ENCODE results near the gene CDK14. TPM values are rescaled to one million over a fixed set of nuclear protein-coding genes. Genes with fewer than 3 reads are reported as not detected.
"Not testable (repeated sequence)": the region's sequence is repeated elsewhere in the genome, so short reads cannot be mapped to it uniquely, and the experiment has no call there.

CDK14 gene
- total and polyA plus RNA-seq, 4 donors, result 60.9 to 126 (median 82.9) TPM

DNA sequence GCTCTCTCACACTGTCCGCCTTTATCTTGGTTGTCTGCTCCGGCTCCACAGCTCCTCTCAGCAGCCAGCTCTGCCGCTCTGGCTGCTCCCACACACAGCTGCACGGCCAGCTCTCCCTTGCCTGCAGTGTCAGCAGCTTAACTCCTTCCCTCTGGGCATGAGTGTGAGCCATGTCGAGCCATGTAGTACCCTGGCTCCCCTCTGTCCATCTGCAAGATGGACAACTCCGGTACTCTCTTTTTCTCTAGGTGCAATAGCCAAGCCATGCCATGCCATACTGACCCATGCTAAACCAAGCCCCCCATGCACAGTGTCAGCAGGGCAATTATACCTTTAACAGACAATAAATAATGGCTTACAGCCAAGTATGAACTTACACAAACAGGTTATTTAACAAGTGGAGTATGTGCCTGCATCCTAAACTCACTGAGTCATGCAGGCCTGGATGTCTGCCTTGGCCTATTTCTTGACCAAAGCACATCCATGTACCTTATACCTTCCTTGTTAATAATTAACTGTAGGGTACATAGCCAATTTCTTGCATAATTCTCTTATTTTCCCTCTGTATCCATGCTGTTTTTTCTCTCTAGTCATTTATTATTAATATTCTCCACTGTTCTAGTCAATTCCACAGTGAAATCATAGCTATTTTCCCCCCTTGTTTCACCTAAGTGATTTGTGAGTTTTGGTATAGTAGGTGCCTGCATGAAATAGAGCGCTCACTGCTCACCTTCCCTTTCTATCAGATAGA is 170.9 kb downstream of the CDK14 start:
- WGBS (ENCODE audit: insufficient coverage), result 46% methylated on average over 6 of the region's 7 CpGs
- Histone ChIP-seq H3K27ac (ENCODE audit: low read depth, low read length) (peak overlapping the region; percentile 61), H3K36me3 (ENCODE audit: control insufficient read depth, insufficient read depth, low read length) (no peaks in the 10 kb centered on the region), H3K27me3 (ENCODE audit: control insufficient read depth, insufficient read depth, low read length) (no peaks in the 10 kb centered on the region), H3K4me3 (ENCODE audit: low read depth, low read length) (no peak overlapping the region), H3K9me3 (ENCODE audit: control insufficient read depth, insufficient read depth, low read length) (no peaks in the 10 kb centered on the region), H3K4me1 (ENCODE audit: control insufficient read depth, insufficient read depth, low read length) (peaks cover 7% of the 10 kb centered on the region)
- peak in 3 of 6 donors; percentile 31 to 66 (median 64) for DNase-seq (ENCODE audit: low read depth in 4 of 6, low spot score in 6 of 6)

- no peak for DNase-seq (ENCODE audit: low read depth in 4 of 6, low spot score in 6 of 6)
- peaks cover 7% of the 10 kb centered on the region for H3K4me1 ChIP-seq (ENCODE audit: control insufficient read depth, insufficient read depth, low read length)
- no peaks in the 10 kb centered on the region for H3K27me3 ChIP-seq (ENCODE audit: control insufficient read depth, insufficient read depth, low read length)
- no peaks in the 10 kb centered on the region for H3K36me3 ChIP-seq (ENCODE audit: control insufficient read depth, insufficient read depth, low read length)
- 45% methylated on average over 1 of the region's 6 CpGs for WGBS (ENCODE audit: insufficient coverage)
- no peak overlapping the region for H3K27ac ChIP-seq (ENCODE audit: low read depth, low read length)
- no peaks in the 10 kb centered on the region for H3K9me3 ChIP-seq (ENCODE audit: control insufficient read depth, insufficient read depth, low read length)
- no peak overlapping the region for H3K4me3 ChIP-seq (ENCODE audit: low read depth, low read length)
These were observed 172.2 kb downstream of the CDK14 start for GRCh38 chr7:90768301-90768700.

- Histone ChIP-seq H3K27me3 (ENCODE audit: control insufficient read depth, insufficient read depth, low read length) (no peaks in the 10 kb centered on the region), H3K4me3 (ENCODE audit: low read depth, low read length) (no peak overlapping the region), H3K27ac (ENCODE audit: low read depth, low read length) (no peak overlapping the region), H3K9me3 (ENCODE audit: control insufficient read depth, insufficient read depth, low read length) (no peaks in the 10 kb centered on the region), H3K36me3 (ENCODE audit: control insufficient read depth, insufficient read depth, low read length) (no peaks in the 10 kb centered on the region), H3K4me1 (ENCODE audit: control insufficient read depth, insufficient read depth, low read length) (peaks cover 7% of the 10 kb centered on the region)
- peak in 1 of 6 donors; percentile 61 for DNase-seq (ENCODE audit: low read depth in 4 of 6, low spot score in 6 of 6)
These were observed 172.9 kb downstream of the CDK14 start for GRCh38 chr7:90769036-90769435.

DNA sequence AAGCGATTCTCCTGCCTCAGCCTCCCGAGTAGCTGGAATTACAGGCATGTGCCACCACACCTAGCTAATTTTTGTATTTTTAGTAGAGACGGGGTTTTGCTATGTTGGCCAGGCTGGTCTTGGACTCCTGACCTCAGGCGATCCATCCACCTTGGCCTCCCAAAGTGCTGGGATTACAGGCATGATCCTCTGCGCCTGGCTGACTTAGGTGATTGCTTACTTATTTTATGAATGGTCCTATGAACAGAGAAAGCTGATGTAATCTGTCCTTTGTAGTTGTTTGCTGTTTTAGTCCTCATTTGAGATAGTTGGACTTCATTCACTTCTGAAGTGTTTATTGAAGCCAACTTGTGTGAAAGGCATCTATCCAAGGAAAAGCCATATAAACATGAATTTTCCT is 173.4 kb downstream of the CDK14 start:
- DNase-seq (ENCODE audit: low read depth in 4 of 6, low spot score in 6 of 6); H3K27ac ChIP-seq (ENCODE audit: low read depth, low read length); H3K4me3 ChIP-seq (ENCODE audit: low read depth, low read length); H3K27me3 ChIP-seq (ENCODE audit: control insufficient read depth, insufficient read depth, low read length); H3K4me1 ChIP-seq (ENCODE audit: control insufficient read depth, insufficient read depth, low read length); H3K9me3 ChIP-seq (ENCODE audit: control insufficient read depth, insufficient read depth, low read length); H3K36me3 ChIP-seq (ENCODE audit: control insufficient read depth, insufficient read depth, low read length): not testable (repeated sequence)
- WGBS (ENCODE audit: insufficient coverage), result no CpG with 5 or more reads among the region's 5 CpGs

DNA sequence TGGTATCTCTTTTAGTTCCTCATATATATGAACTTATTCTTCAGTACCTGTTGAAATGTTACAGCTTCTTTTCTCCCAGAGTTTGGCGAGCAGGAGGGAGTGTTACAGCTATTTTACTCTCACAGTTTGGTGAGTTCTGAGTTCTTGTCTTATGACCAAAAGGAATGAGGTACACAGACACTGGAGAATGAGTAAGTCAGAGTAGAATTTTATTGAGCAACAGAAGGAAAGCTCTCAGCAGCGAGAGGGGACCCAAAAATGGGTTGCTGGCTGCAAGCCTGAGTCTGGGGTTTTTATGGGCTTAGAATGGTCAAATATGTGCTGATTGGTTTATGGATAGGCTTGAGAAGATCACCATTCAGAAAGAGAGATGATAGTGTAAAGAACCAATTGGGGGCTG is 175.2 kb downstream of the CDK14 start:
- peaks cover 7% of the 10 kb centered on the region for H3K4me1 ChIP-seq (ENCODE audit: control insufficient read depth, insufficient read depth, low read length)

GRCh38 chr7:90772410-90772809 is 176.3 kb downstream of the CDK14 start:
- H3K4me3 ChIP-seq (ENCODE audit: low read depth, low read length), result no peak overlapping the region
- no peaks in the 10 kb centered on the region for H3K27me3 ChIP-seq (ENCODE audit: control insufficient read depth, insufficient read depth, low read length)
- 96% methylated on average over 3 of the region's 6 CpGs for WGBS (ENCODE audit: insufficient coverage)
- H3K9me3 ChIP-seq (ENCODE audit: control insufficient read depth, insufficient read depth, low read length), result no peaks in the 10 kb centered on the region
- no peak overlapping the region for H3K27ac ChIP-seq (ENCODE audit: low read depth, low read length)
- peaks cover under 1% of the 10 kb centered on the region for H3K4me1 ChIP-seq (ENCODE audit: control insufficient read depth, insufficient read depth, low read length)
- DNase-seq (ENCODE audit: low read depth in 4 of 6, low spot score in 6 of 6), result no peak
- no peaks in the 10 kb centered on the region for H3K36me3 ChIP-seq (ENCODE audit: control insufficient read depth, insufficient read depth, low read length)

More for the DNA sequence above, 175.2 kb downstream of the CDK14 start:
- no peak overlapping the region for H3K27ac ChIP-seq (ENCODE audit: low read depth, low read length)
- 92% methylated on average over 1 of the region's 2 CpGs for WGBS (ENCODE audit: insufficient coverage)
- H3K36me3 ChIP-seq (ENCODE audit: control insufficient read depth, insufficient read depth, low read length), result no peaks in the 10 kb centered on the region
- H3K9me3 ChIP-seq (ENCODE audit: control insufficient read depth, insufficient read depth, low read length), result no peaks in the 10 kb centered on the region
- no peaks in the 10 kb centered on the region for H3K27me3 ChIP-seq (ENCODE audit: control insufficient read depth, insufficient read depth, low read length)
- DNase-seq (ENCODE audit: low read depth in 4 of 6, low spot score in 6 of 6), result no peak
- no peak overlapping the region for H3K4me3 ChIP-seq (ENCODE audit: low read depth, low read length)

- WGBS (ENCODE audit: insufficient coverage), result no CpG with 5 or more reads among the region's 3 CpGs
- Histone ChIP-seq H3K4me1 (ENCODE audit: control insufficient read depth, insufficient read depth, low read length) (peaks cover 3% of the 10 kb centered on the region), H3K4me3 (ENCODE audit: low read depth, low read length) (no peak overlapping the region), H3K27me3 (ENCODE audit: control insufficient read depth, insufficient read depth, low read length) (no peaks in the 10 kb centered on the region), H3K27ac (ENCODE audit: low read depth, low read length) (no peak overlapping the region), H3K36me3 (ENCODE audit: control insufficient read depth, insufficient read depth, low read length) (no peaks in the 10 kb centered on the region), H3K9me3 (ENCODE audit: control insufficient read depth, insufficient read depth, low read length) (no peaks in the 10 kb centered on the region)
- no peak for DNase-seq (ENCODE audit: low read depth in 4 of 6, low spot score in 6 of 6)
These were observed 177.1 kb downstream of the CDK14 start for GRCh38 chr7:90773269-90773668.

- no peak overlapping the region for H3K27ac ChIP-seq (ENCODE audit: low read depth, low read length)
- DNase-seq (ENCODE audit: low read depth in 4 of 6, low spot score in 6 of 6), result peak in 1 of 6 donors; percentile 79
- H3K9me3 ChIP-seq (ENCODE audit: control insufficient read depth, insufficient read depth, low read length), result no peaks in the 10 kb centered on the region
- WGBS (ENCODE audit: insufficient coverage), result no CpG with 5 or more reads among the region's 3 CpGs
- peaks cover 3% of the 10 kb centered on the region for H3K4me1 ChIP-seq (ENCODE audit: control insufficient read depth, insufficient read depth, low read length)
- no peak overlapping the region for H3K4me3 ChIP-seq (ENCODE audit: low read depth, low read length)
- H3K27me3 ChIP-seq (ENCODE audit: control insufficient read depth, insufficient read depth, low read length), result no peaks in the 10 kb centered on the region
- no peaks in the 10 kb centered on the region for H3K36me3 ChIP-seq (ENCODE audit: control insufficient read depth, insufficient read depth, low read length)
These were observed 178.6 kb downstream of the CDK14 start for GRCh38 chr7:90774706-90775105.

DNA sequence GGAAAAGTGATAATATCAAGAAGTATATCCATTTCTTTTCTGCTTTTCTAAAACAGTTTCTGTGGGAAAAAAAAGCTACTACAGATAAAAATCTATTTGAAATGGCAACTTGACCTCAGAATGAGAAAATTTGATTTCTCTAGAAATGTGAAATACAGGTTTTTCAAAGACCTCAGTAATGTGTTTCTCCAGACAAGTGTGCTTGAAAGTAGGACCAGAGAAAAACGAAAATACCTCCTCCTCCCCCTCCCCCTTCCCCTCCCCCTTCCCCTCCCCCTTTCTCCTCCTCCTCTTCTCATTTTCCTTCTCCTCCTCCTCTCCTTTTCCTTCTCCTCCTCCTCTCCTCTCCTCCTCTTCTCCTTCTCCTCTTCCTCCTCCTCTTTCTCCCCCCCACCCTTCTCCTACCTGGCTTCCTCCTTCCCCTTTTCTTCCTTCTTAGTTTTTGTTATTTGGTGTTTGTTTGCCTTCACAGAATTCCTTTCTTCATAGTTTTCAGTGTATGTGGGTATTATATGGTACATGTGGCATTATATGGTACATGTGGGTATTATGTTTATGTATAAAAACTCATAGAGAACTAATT is 179.4 kb downstream of the CDK14 start:
- no peak overlapping the region for H3K4me3 ChIP-seq (ENCODE audit: low read depth, low read length)
- H3K27me3 ChIP-seq (ENCODE audit: control insufficient read depth, insufficient read depth, low read length), result no peaks in the 10 kb centered on the region
- DNase-seq (ENCODE audit: low read depth in 4 of 6, low spot score in 6 of 6), result no peak
- H3K4me1 ChIP-seq (ENCODE audit: control insufficient read depth, insufficient read depth, low read length), result peaks cover 3% of the 10 kb centered on the region
- no CpG with 5 or more reads among the region's 1 CpG for WGBS (ENCODE audit: insufficient coverage)
- H3K27ac ChIP-seq (ENCODE audit: low read depth, low read length), result no peak overlapping the region
- H3K9me3 ChIP-seq (ENCODE audit: control insufficient read depth, insufficient read depth, low read length), result no peaks in the 10 kb centered on the region
- no peaks in the 10 kb centered on the region for H3K36me3 ChIP-seq (ENCODE audit: control insufficient read depth, insufficient read depth, low read length)

- 100% methylated on average over 2 of the region's 2 CpGs for WGBS (ENCODE audit: insufficient coverage)
- DNase-seq (ENCODE audit: low read depth in 4 of 6, low spot score in 6 of 6), result no peak
- H3K27ac ChIP-seq (ENCODE audit: low read depth, low read length), result no peak overlapping the region
These were observed 180.9 kb downstream of the CDK14 start for GRCh38 chr7:90777041-90777440.

More at GRCh38 chr7:90777041-90777440, 180.9 kb downstream of the CDK14 start:
- H3K36me3 ChIP-seq (ENCODE audit: control insufficient read depth, insufficient read depth, low read length), result no peaks in the 10 kb centered on the region
- H3K9me3 ChIP-seq (ENCODE audit: control insufficient read depth, insufficient read depth, low read length), result no peaks in the 10 kb centered on the region
- H3K27me3 ChIP-seq (ENCODE audit: control insufficient read depth, insufficient read depth, low read length), result no peaks in the 10 kb centered on the region
- no peak overlapping the region for H3K4me3 ChIP-seq (ENCODE audit: low read depth, low read length)
- H3K4me1 ChIP-seq (ENCODE audit: control insufficient read depth, insufficient read depth, low read length), result peaks cover 3% of the 10 kb centered on the region
